ENCODE measurements around the gene MARVELD3. TPM values are rescaled to one million over a fixed set of nuclear protein-coding genes. Genes with fewer than 3 reads are reported as not detected.

The MARVELD3 gene, protein sequence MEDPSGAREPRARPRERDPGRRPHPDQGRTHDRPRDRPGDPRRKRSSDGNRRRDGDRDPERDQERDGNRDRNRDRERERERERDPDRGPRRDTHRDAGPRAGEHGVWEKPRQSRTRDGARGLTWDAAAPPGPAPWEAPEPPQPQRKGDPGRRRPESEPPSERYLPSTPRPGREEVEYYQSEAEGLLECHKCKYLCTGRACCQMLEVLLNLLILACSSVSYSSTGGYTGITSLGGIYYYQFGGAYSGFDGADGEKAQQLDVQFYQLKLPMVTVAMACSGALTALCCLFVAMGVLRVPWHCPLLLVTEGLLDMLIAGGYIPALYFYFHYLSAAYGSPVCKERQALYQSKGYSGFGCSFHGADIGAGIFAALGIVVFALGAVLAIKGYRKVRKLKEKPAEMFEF
- total RNA-seq (2014; rRNA removed; shearing (Covaris generic)), result not detected in 2 replicates

DNA sequence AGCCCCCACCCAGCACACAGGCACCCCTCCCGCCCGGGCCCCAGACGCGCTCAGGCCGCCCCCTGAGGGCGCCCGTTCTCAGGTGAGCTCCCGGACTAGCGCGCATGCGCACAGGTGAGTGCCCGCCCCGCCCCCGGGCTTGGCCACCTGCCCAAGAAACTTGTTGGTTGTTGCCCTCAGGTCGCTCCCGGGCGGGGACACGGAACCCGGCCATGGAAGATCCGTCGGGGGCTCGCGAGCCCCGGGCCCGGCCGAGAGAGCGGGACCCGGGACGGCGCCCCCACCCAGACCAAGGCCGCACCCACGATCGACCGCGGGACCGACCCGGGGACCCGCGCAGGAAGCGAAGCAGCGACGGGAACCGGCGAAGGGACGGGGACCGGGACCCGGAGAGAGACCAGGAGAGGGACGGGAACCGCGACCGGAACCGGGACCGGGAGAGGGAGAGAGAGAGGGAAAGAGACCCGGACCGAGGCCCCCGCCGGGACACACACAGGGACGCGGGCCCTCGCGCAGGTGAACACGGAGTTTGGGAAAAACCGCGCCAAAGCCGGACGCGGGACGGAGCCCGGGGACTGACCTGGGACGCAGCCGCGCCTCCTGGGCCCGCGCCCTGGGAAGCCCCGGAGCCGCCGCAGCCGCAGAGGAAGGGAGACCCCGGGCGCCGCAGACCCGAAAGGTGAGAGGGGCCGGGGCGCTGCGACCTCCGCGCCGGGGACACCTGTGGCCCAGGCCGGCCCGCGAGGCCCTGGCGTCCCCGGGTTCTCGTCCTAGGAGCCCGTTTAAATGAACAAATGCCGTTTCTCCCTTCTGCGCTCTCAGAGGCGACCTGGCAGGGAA, at the start of gene MARVELD3:
Gene MARVELD3 (plus strand): TSS at position 167 of the 840 bp plus-strand sequence. CDS start 46 bp downstream, at position 213.

GRCh38 chr16:71576971-71577370, 49.0 kb upstream of the MARVELD3 start, which contains the start of gene TAT:
Gene TAT, minus strand, starts transcription at chr16:71577092. Its CDS starts 677 bp downstream, at chr16:71576415.

Small RNA genes lying within 50 kb of the gene (small RNA-seq; reads per million reads assigned to genes)
- not detected for gene RNU6-208P

Other genes with a start within 250 kb of the MARVELD3 start
- not detected in 2 replicates for gene TLE7, start 184.1 kb upstream of the MARVELD3 start, total RNA-seq (2014; rRNA removed; shearing (Covaris generic))
- 9.1 and 9.2 TPM in 2 replicates for gene ZNF23, start 163.9 kb upstream of the MARVELD3 start, total RNA-seq (2014; rRNA removed; shearing (Covaris generic))
- 2.1 and 4.6 TPM in 2 replicates for gene ZNF19, start 136.9 kb upstream of the MARVELD3 start, total RNA-seq (2014; rRNA removed; shearing (Covaris generic))
- gene CHST4, start 99.8 kb upstream of the MARVELD3 start, total RNA-seq (2014; rRNA removed; shearing (Covaris generic)), result not detected in 2 replicates
- not detected in 2 replicates for gene TAT, start 49.1 kb upstream of the MARVELD3 start, total RNA-seq (2014; rRNA removed; shearing (Covaris generic))
- gene PHLPP2, start 98.5 kb downstream of the MARVELD3 start, total RNA-seq (2014; rRNA removed; shearing (Covaris generic)), result 4.9 and 5.7 TPM in 2 replicates
- gene AP1G1, start 182.7 kb downstream of the MARVELD3 start, total RNA-seq (2014; rRNA removed; shearing (Covaris generic)), result 69.3 and 82.5 TPM in 2 replicates
- 12.2 and 14.0 TPM in 2 replicates for gene ATXN1L, start 219.8 kb downstream of the MARVELD3 start, total RNA-seq (2014; rRNA removed; shearing (Covaris generic))